Brain microvascular endothelial cell (primary cell): ENCODE results near the gene TDRD5.

Experiments used
- DNase-seq: peaks from one replicate; pipeline ENCODE4 v3.0.0-alpha.2; 2020
- H3K27ac ChIP-seq: fragments of 250-450 bp; sonication (Bioruptor Pico); 2 replicates; pipeline ENCODE4 v1.5.1; 2020; ENCODE audit warnings: mild to moderate bottlenecking, moderate library complexity
- H3K27me3 ChIP-seq: fragments of 250-450 bp; sonication (Bioruptor Pico); replicated peaks from 2 replicates; pipeline ENCODE4 v1.5.1; 2020; ENCODE audit warnings: mild to moderate bottlenecking
- H3K36me3 ChIP-seq: fragments of 250-450 bp; sonication (Bioruptor Pico); replicated peaks from 2 replicates; pipeline ENCODE4 v1.5.1; 2020; ENCODE audit warnings: mild to moderate bottlenecking
- H3K4me3 ChIP-seq: 2 replicates; pipeline ENCODE4 v1.5.1; 2011; ENCODE audit warnings: low read depth, mild to moderate bottlenecking, control low read depth, low read length, moderate library complexity
- CTCF ChIP-seq: IDR thresholded peaks from 2 replicates; pipeline ENCODE4 v1.5.1; 2011; ENCODE audit warnings: low read depth, mild to moderate bottlenecking, moderate library complexity, low read length, control low read depth, inconsistent platforms; ENCODE audit errors: missing control alignments
- in situ Hi-C: cut with HindIII; loops from 2 replicates; pipeline ENCODE4 v1.10.0; 2017; ENCODE audit warnings: low sequenced_read_pairs, low pct_ligation_motif_present

TDRD5 gene

GRCh38 chr1:179708434-179709195 is 117.0 kb downstream of the TDRD5 start:
- TF ChIP-seq CTCF = no peak
- DNase-seq = no peak
- no peak overlapping the region for H3K27ac ChIP-seq
- H3K27me3 ChIP-seq = peaks cover 2% of the 10 kb centered on the region
- in situ Hi-C loops = no loop called here
- no peak overlapping the region for H3K4me3 ChIP-seq
- no peaks in the 10 kb centered on the region for H3K36me3 ChIP-seq

- no peak for TF ChIP-seq CTCF
- Histone ChIP-seq H3K27me3 (peaks cover 2% of the 10 kb centered on the region), H3K27ac (peak overlapping the region; percentile 59), H3K4me3 (no peak overlapping the region), H3K36me3 (no peaks in the 10 kb centered on the region)
- in situ Hi-C loops = loop anchor here (10.0 kb wide), 1 partner anchor 105 kb away; no protein-coding TSS in a partner anchor
- DNase-seq = peak; percentile 80
Measured at GRCh38 chr1:179709841-179710329, 118.3 kb downstream of the TDRD5 start.

GRCh38 chr1:179714159-179714558 is 122.5 kb downstream of the TDRD5 start:
- in situ Hi-C loops = loop anchor here (10.0 kb wide), 1 partner anchor 101 kb away; no protein-coding TSS in a partner anchor
- Histone ChIP-seq H3K36me3 (no peaks in the 10 kb centered on the region), H3K27me3 (no peaks in the 10 kb centered on the region), H3K4me3 (no peak overlapping the region), H3K27ac (no peak overlapping the region)
- no peak for TF ChIP-seq CTCF
- DNase-seq = no peak

GRCh38 chr1:179714623-179715022 is 123.0 kb downstream of the TDRD5 start:
- no peaks in the 10 kb centered on the region for H3K27me3 ChIP-seq
- H3K36me3 ChIP-seq = no peaks in the 10 kb centered on the region
- no peak for TF ChIP-seq CTCF

GRCh38 chr1:179719272-179719671 is 127.6 kb downstream of the TDRD5 start:
- no peak for DNase-seq
- no peak overlapping the region for H3K4me3 ChIP-seq
- no peaks in the 10 kb centered on the region for H3K36me3 ChIP-seq
- no peak for TF ChIP-seq CTCF
- H3K27me3 ChIP-seq = no peaks in the 10 kb centered on the region
- in situ Hi-C loops = loop anchor here (10.0 kb wide), 1 partner anchor 96 kb away; no protein-coding TSS in a partner anchor
- H3K27ac ChIP-seq = no peak overlapping the region

More at GRCh38 chr1:179714623-179715022, 123.0 kb downstream of the TDRD5 start:
- DNase-seq = no peak
- in situ Hi-C loops = loop anchor here (10.0 kb wide), 1 partner anchor 100 kb away; no protein-coding TSS in a partner anchor
- no peak overlapping the region for H3K27ac ChIP-seq
- no peak overlapping the region for H3K4me3 ChIP-seq
